NT2/D1 (cell line): ENCODE measurements around the gene PMP22.

Experiments used
- SUZ12 ChIP-seq: IDR thresholded peaks from 2 replicates; pipeline ENCODE4 v1.6.1; 2011; ENCODE audit not compliant: insufficient read length, insufficient read depth; ENCODE audit errors: extremely low read depth
- YY1 ChIP-seq: IDR thresholded peaks from 2 replicates; pipeline ENCODE4 v1.6.1; 2011; ENCODE audit not compliant: insufficient read length, insufficient read depth
- ZNF274 ChIP-seq: IDR thresholded peaks from 2 replicates; pipeline ENCODE4 v1.6.1; 2011; ENCODE audit warnings: mild to moderate bottlenecking, low read depth, low read length

DNA sequence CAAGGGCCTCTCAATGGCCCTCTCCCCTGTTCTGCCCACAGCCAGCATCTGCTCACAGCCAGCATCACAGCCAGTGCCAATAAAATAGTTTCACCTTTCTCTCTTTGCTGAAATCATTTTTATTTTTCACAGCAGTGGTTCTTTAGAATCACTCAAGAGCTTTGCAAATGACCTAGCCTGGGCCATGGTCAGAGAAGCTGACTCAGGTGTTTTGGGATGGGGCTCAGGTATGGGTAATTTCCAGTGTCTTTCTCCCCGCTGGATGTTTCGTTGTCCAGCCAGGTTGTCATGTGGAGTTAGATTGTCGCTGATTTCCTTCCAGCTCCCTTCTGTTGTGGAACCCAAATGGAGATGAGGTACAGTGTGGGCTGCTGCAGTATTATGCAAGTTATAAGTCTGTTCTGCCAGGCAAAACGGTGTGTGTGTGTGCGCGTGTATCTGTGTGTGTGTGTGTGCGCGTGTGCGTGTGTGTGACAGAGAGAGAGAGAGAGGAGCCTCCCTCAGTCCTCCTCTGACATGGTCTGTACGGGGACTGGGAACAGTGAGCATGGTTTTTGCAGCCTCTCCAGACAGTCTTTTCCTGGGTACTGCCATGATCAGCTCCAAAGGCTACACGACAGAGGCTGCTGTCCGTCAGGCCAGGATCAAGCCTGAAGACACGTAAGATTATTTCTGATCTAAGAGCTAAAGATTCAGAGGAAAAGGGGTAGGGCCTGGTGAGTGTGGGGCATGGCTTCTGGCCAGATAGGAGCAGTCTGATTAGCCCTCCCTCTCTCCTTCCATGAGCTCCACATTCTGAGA lies 1.4 kb upstream of the PMP22 start:
- TF ChIP-seq YY1, result no peak
- no peak for TF ChIP-seq ZNF274
- TF ChIP-seq SUZ12, result no peak
